Measurements from ENCODE around the gene KIAA1958.

Gene KIAA1958

GRCh38 chr9:112500842-112501241 lies 14.2 kb downstream of the KIAA1958 start:
- DNase-seq (ENCODE audit: extremely low spot score) = no peak
- ChIA-PET POLR2A (no interaction called here), CTCF (no interaction called here)
- no peak for TF ChIP-seq SUZ12 (IDR thresholded peaks at IDR 0.05)
- no peak for TF ChIP-seq LEF1 (IDR thresholded peaks at IDR 0.05; ENCODE audit: borderline replicate concordance)
- no peak for TF ChIP-seq FOXM1 (IDR thresholded peaks at IDR 0.05; ENCODE audit: borderline replicate concordance)
- TF ChIP-seq HDGF (IDR thresholded peaks at IDR 0.05; ENCODE audit: borderline replicate concordance) = no peak
- no peak for TF ChIP-seq NFRKB (IDR thresholded peaks at IDR 0.05)
- TF ChIP-seq FOXA1 (IDR thresholded peaks at IDR 0.05) = no peak
- TF ChIP-seq CTBP1 (IDR thresholded peaks at IDR 0.05; ENCODE audit: borderline replicate concordance) = no peak
- TF ChIP-seq TARDBP (IDR thresholded peaks at IDR 0.05) = no peak
- TF ChIP-seq FOXK2 (IDR thresholded peaks at IDR 0.05) = no peak
- TF ChIP-seq BHLHE40 (IDR thresholded peaks at IDR 0.05; ENCODE audit: borderline replicate concordance) = no peak
- no peak for TF ChIP-seq SP1 (IDR thresholded peaks at IDR 0.05)
- no peak for TF ChIP-seq ELF4 (IDR thresholded peaks at IDR 0.05)
- TF ChIP-seq ARNT (IDR thresholded peaks at IDR 0.05) = no peak
- no peak for TF ChIP-seq L3MBTL2 (conservative IDR thresholded peaks at IDR 0.05)
- TF ChIP-seq ZNF384 (IDR thresholded peaks at IDR 0.05) = no peak
- TF ChIP-seq PKNOX1 (IDR thresholded peaks at IDR 0.05) = no peak

- no peak for DNase-seq (ENCODE audit: extremely low spot score)
- POLR2A ChIA-PET = no interaction called here
- TF ChIP-seq TARDBP (IDR thresholded peaks at IDR 0.05) = no peak
- no peak for TF ChIP-seq L3MBTL2 (conservative IDR thresholded peaks at IDR 0.05)
- TF ChIP-seq SP1 (IDR thresholded peaks at IDR 0.05) = no peak
- TF ChIP-seq FOXK2 (IDR thresholded peaks at IDR 0.05) = no peak
- no peak for TF ChIP-seq BHLHE40 (IDR thresholded peaks at IDR 0.05; ENCODE audit: borderline replicate concordance)
- no peak for TF ChIP-seq CTBP1 (IDR thresholded peaks at IDR 0.05; ENCODE audit: borderline replicate concordance)
- no peak for TF ChIP-seq ELF4 (IDR thresholded peaks at IDR 0.05)
- TF ChIP-seq SUZ12 (IDR thresholded peaks at IDR 0.05) = no peak
- TF ChIP-seq FOXA1 (IDR thresholded peaks at IDR 0.05) = no peak
- TF ChIP-seq LEF1 (IDR thresholded peaks at IDR 0.05; ENCODE audit: borderline replicate concordance) = no peak
- no peak for TF ChIP-seq NFRKB (IDR thresholded peaks at IDR 0.05)
- no peak for TF ChIP-seq ZNF384 (IDR thresholded peaks at IDR 0.05)
- CTCF ChIA-PET = no interaction called here
Observed at GRCh38 chr9:112501287-112501686, 14.7 kb downstream of the KIAA1958 start.

GRCh38 chr9:112502175-112502946 lies 15.7 kb downstream of the KIAA1958 start:
- no peak for DNase-seq (ENCODE audit: extremely low spot score)
- TF ChIP-seq LEF1 (IDR thresholded peaks at IDR 0.05; ENCODE audit: borderline replicate concordance) (no peak), ARNT (IDR thresholded peaks at IDR 0.05) (no peak), SUZ12 (IDR thresholded peaks at IDR 0.05) (no peak), FOXA1 (IDR thresholded peaks at IDR 0.05) (no peak), TARDBP (IDR thresholded peaks at IDR 0.05) (no peak), L3MBTL2 (conservative IDR thresholded peaks at IDR 0.05) (no peak), NFRKB (IDR thresholded peaks at IDR 0.05) (no peak), FOXK2 (IDR thresholded peaks at IDR 0.05) (no peak), HDGF (IDR thresholded peaks at IDR 0.05; ENCODE audit: borderline replicate concordance) (no peak), ELF4 (IDR thresholded peaks at IDR 0.05) (no peak), CTBP1 (IDR thresholded peaks at IDR 0.05; ENCODE audit: borderline replicate concordance) (no peak), SP1 (IDR thresholded peaks at IDR 0.05) (no peak), BHLHE40 (IDR thresholded peaks at IDR 0.05; ENCODE audit: borderline replicate concordance) (no peak), FOXM1 (IDR thresholded peaks at IDR 0.05; ENCODE audit: borderline replicate concordance) (no peak), PKNOX1 (IDR thresholded peaks at IDR 0.05) (no peak), ZNF384 (IDR thresholded peaks at IDR 0.05) (no peak)
- POLR2A ChIA-PET = no interaction called here
- CTCF ChIA-PET = no interaction called here

GRCh38 chr9:112503170-112503569 lies 16.5 kb downstream of the KIAA1958 start:
- no peak for DNase-seq (ENCODE audit: extremely low spot score)
- CTCF ChIA-PET = no interaction called here
- POLR2A ChIA-PET = no interaction called here
- TF ChIP-seq ARNT (IDR thresholded peaks at IDR 0.05) (no peak), ZNF384 (IDR thresholded peaks at IDR 0.05) (no peak), FOXM1 (IDR thresholded peaks at IDR 0.05; ENCODE audit: borderline replicate concordance) (no peak), FOXA1 (IDR thresholded peaks at IDR 0.05) (no peak), NFRKB (IDR thresholded peaks at IDR 0.05) (no peak), L3MBTL2 (conservative IDR thresholded peaks at IDR 0.05) (no peak), PKNOX1 (IDR thresholded peaks at IDR 0.05) (no peak), SP1 (IDR thresholded peaks at IDR 0.05) (no peak), ELF4 (IDR thresholded peaks at IDR 0.05) (no peak)

GRCh38 chr9:112505086-112505485 lies 18.5 kb downstream of the KIAA1958 start:
- TF ChIP-seq NFRKB (IDR thresholded peaks at IDR 0.05) (no peak), L3MBTL2 (conservative IDR thresholded peaks at IDR 0.05) (no peak), TARDBP (IDR thresholded peaks at IDR 0.05) (no peak), BHLHE40 (IDR thresholded peaks at IDR 0.05; ENCODE audit: borderline replicate concordance) (no peak), ZNF384 (IDR thresholded peaks at IDR 0.05) (no peak), FOXA1 (IDR thresholded peaks at IDR 0.05) (no peak), CTBP1 (IDR thresholded peaks at IDR 0.05; ENCODE audit: borderline replicate concordance) (no peak), PKNOX1 (IDR thresholded peaks at IDR 0.05) (no peak), LEF1 (IDR thresholded peaks at IDR 0.05; ENCODE audit: borderline replicate concordance) (no peak), HDGF (IDR thresholded peaks at IDR 0.05; ENCODE audit: borderline replicate concordance) (no peak), FOXK2 (IDR thresholded peaks at IDR 0.05) (no peak), ARNT (IDR thresholded peaks at IDR 0.05) (no peak), ELF4 (IDR thresholded peaks at IDR 0.05) (no peak), FOXM1 (IDR thresholded peaks at IDR 0.05; ENCODE audit: borderline replicate concordance) (no peak), SP1 (IDR thresholded peaks at IDR 0.05) (no peak), SUZ12 (IDR thresholded peaks at IDR 0.05) (no peak)
- no peak for DNase-seq (ENCODE audit: extremely low spot score)
- POLR2A ChIA-PET = no interaction called here
- CTCF ChIA-PET = no interaction called here
